Measurements from ENCODE around the gene SPRR4. TPM values are rescaled to one million over a fixed set of nuclear protein-coding genes. Genes with fewer than 3 reads are reported as not detected.

Gene SPRR4
- total RNA-seq, 4 donors from 2014 or later = not detected

DNA sequence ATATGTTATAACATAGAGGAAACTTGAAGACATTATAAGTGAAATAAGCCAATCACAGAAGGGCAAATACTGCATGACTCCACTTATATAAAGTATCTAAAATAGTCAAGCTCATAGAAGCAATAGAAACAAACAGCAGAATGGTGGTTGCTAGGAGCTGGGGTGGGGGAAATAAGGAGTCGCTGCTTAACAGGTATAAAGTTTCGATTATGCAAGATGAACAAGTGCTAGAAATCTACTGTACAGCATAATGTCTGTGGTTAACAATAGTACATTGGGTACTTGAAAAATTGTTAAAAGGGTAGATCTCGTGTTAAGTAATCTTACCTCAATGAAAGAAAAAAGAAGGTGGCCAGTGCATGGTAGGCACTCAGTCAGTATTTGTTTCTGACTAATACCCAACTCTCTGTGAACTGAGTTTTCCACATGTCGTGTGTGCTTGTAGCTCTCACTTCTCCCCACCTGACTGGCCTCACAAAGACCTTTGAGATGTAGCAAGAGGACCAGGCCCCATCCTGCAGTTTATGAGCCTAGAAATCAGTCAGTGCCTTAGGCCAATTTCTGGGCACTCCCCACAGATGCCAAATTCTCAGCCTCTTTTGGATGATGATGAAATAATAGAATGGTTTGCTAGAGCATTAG lies 38.2 kb upstream of the SPRR4 start:
- Histone ChIP-seq H3K4me3 (no peak overlapping the region), H3K4me1 (no peaks in the 10 kb centered on the region), H3K36me3 (no peaks in the 10 kb centered on the region), H3K27ac (no peak overlapping the region), H3K27me3 (no peaks in the 10 kb centered on the region), H3K9me3 (no peaks in the 10 kb centered on the region)
- TF ChIP-seq POLR2A (IDR thresholded peaks at IDR 0.05) (no peak), CTCF (IDR thresholded peaks at IDR 0.05 in 4 of 5, conservative IDR thresholded peaks at IDR 0.05 in 1 of 5) (no peak)
- ATAC-seq (no peak), DNase-seq (no peak)
- in situ Hi-C loops (cut with MboI; ENCODE audit: low sequenced_read_pairs in 4 of 4) = no loop called here
- intact Hi-C loops (cut with DNase I; ENCODE audit: low total_unique reads) = no loop called here

DNA sequence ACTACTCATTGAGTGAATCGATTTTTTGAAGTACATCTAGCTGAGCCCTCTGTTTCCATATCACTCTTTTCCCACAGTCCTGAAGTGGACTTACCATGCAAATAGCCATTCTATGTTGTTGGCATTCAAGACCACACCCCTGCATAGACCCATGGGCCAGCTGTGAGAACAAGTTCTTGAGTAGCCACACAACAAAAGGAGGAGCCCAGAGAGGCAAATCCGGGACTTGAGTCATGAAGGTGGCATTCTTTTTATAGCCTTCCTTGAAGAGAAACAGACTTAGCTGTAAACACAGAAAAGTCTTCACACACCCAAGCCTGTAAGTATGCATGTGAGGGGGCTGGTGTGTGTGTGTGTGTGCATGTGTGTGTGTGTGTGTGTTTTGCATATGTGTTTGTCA lies 37.3 kb upstream of the SPRR4 start:
- intact Hi-C loops (cut with DNase I; ENCODE audit: low total_unique reads) (no loop called here), in situ Hi-C loops (cut with MboI; ENCODE audit: low sequenced_read_pairs in 4 of 4) (no loop called here)
- DNase-seq (no peak), ATAC-seq (no peak)
- Histone ChIP-seq H3K4me3 (no peak overlapping the region), H3K27me3 (no peaks in the 10 kb centered on the region), H3K9me3 (no peaks in the 10 kb centered on the region), H3K36me3 (no peaks in the 10 kb centered on the region), H3K27ac (no peak overlapping the region), H3K4me1 (no peaks in the 10 kb centered on the region)
- TF ChIP-seq POLR2A (IDR thresholded peaks at IDR 0.05) (no peak), CTCF (IDR thresholded peaks at IDR 0.05 in 4 of 5, conservative IDR thresholded peaks at IDR 0.05 in 1 of 5) (no peak)

DNA sequence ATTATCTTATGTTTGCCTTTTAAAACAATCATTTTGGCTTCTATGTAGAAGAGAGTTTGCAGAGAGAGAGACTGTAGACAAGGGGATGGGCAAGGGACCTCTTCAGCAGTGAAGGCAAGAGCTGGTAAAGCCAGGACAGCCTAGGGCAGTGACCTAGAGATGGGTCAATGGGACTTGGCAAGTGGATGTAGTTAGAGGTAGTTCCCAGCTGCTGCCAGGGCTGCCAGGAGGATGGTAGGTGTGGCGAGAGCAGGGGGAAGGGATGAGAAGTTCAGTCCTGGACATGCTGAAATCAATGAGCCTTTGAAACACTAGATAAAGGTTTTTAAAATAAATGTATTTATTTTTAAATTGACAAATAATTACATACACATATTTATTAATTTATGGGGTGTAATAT lies 29.8 kb upstream of the SPRR4 start:
- TF ChIP-seq CTCF (IDR thresholded peaks at IDR 0.05 in 4 of 5, conservative IDR thresholded peaks at IDR 0.05 in 1 of 5) (no peak), POLR2A (IDR thresholded peaks at IDR 0.05) (no peak)
- intact Hi-C loops (cut with DNase I; ENCODE audit: low total_unique reads) = no loop called here
- in situ Hi-C loops (cut with MboI; ENCODE audit: low sequenced_read_pairs in 4 of 4) = no loop called here
- Histone ChIP-seq H3K27ac (no peak overlapping the region), H3K27me3 (no peaks in the 10 kb centered on the region), H3K36me3 (no peaks in the 10 kb centered on the region), H3K4me1 (no peaks in the 10 kb centered on the region), H3K4me3 (no peak overlapping the region), H3K9me3 (no peaks in the 10 kb centered on the region)
- DNase-seq = no peak
- ATAC-seq = no peak

DNA sequence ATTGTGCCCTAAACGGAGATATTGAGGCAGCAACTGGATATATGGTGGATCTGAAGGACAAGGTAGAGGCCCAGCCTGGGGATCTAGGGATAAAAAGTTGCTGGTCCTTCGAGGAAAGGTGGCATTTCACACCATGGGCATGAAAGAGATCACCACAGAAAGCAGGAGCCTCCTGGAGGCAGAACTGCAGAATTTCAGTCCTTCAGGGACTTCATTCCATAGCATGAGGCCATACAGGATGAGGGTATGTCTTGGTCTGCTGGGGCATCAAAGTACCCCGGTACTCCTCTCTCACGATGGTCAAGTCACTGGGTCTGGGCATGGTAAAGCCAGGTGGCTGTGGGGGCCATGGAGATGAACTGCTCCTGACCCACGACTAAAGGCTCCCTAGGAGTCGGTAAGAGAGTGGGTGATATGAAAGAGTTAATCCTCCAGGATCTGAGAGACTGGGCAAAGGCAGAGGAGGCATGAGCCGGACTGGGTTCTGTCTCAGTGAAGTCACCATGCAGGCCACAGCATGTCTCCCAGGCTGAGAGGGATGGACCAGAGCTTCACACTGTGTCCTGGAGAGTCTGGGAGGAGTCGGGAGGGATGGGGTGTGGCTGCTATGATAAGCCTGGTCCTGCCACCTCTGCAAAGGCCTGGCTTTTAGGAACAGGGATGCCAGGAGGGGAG lies 29.3 kb upstream of the SPRR4 start:
- TF ChIP-seq CTCF (IDR thresholded peaks at IDR 0.05 in 4 of 5, conservative IDR thresholded peaks at IDR 0.05 in 1 of 5) = no peak
- H3K9me3 ChIP-seq = no peaks in the 10 kb centered on the region
- no peak for ATAC-seq
- H3K4me1 ChIP-seq = no peaks in the 10 kb centered on the region
- no peaks in the 10 kb centered on the region for H3K27me3 ChIP-seq
- no peak for DNase-seq
- H3K4me3 ChIP-seq = no peak overlapping the region
- H3K27ac ChIP-seq = no peak overlapping the region
- intact Hi-C loops (cut with DNase I; ENCODE audit: low total_unique reads) (no loop called here), in situ Hi-C loops (cut with MboI; ENCODE audit: low sequenced_read_pairs in 4 of 4) (no loop called here)
- no peaks in the 10 kb centered on the region for H3K36me3 ChIP-seq

Data from gastrocnemius medialis (tissue), 4 donors.